H1 (cell line): Measurements from ENCODE around the gene NEMF. TPM values are rescaled to one million over a fixed set of nuclear protein-coding genes. Genes with fewer than 3 reads are reported as not detected.

Experiments used
- CTCF ChIA-PET: fragments of 300-600 bp; sonication (Branson Sonifier 250); formaldehyde crosslinking; loops from one replicate; lab custom pipeline; 2021; ENCODE audit not compliant: partially characterized antibody; lab: Charles Lee
- POLR2A ChIA-PET: fragments of 300-600 bp; sonication (Branson Sonifier 250); formaldehyde crosslinking; loops from one replicate; lab custom pipeline; 2021; ENCODE audit warnings: inconsistent platforms; ENCODE audit not compliant: partially characterized antibody; lab: Charles Lee
- DNase-seq, 2 experiments: peaks; one replicate each; pipeline versions ENCODE4 v3.0.0 to v3.0.0-alpha.2; 2010 to 2022; ENCODE audit warnings: low spot score in 2 of 2, low read depth in 1 of 2, mixed read lengths in 1 of 2
- FAIRE-seq: peaks from 2 replicates; lab custom pipeline; 2011; peaks lifted over from hg19 to GRCh38; lab: Jason Lieb, UNC
- H2AFZ ChIP-seq: 2 replicates; pipeline ENCODE4 v1.8.1; 2012; ENCODE audit warnings: low read length, inconsistent platforms
- H2AK5ac ChIP-seq: 2 replicates; pipeline ENCODE4 v1.6.1; 2013; ENCODE audit warnings: low read depth, low read length
- H2BK120ac ChIP-seq: replicated peaks from 2 replicates; pipeline ENCODE3; 2013; ENCODE audit warnings: low read depth, low read length, inconsistent platforms
- H2BK12ac ChIP-seq: 2 replicates; pipeline ENCODE4 v1.6.1; 2013; ENCODE audit warnings: low read depth, low read length
- H2BK15ac ChIP-seq: 2 replicates; pipeline ENCODE4 v1.6.1; 2013; ENCODE audit warnings: low read length
- H2BK20ac ChIP-seq: 2 replicates; pipeline ENCODE4 v1.6.1; 2013; ENCODE audit warnings: low read length
- H2BK5ac ChIP-seq: 2 replicates; pipeline ENCODE4 v1.6.1; 2013; ENCODE audit warnings: low read depth, low read length
- H3K14ac ChIP-seq: 2 replicates; pipeline ENCODE4 v1.6.1; 2013; ENCODE audit warnings: inconsistent platforms; ENCODE audit not compliant: insufficient read length
- H3K18ac ChIP-seq: 2 replicates; pipeline ENCODE4 v1.6.1; 2013; ENCODE audit warnings: low read length; ENCODE audit errors: extremely low read depth
- H3K23ac ChIP-seq: 2 replicates; pipeline ENCODE4 v1.6.1; 2013; ENCODE audit warnings: inconsistent platforms; ENCODE audit not compliant: insufficient read length
- H3K23me2 ChIP-seq: 2 replicates; pipeline ENCODE4 v1.6.1; 2013; ENCODE audit warnings: low read depth, low read length
- H3K27ac ChIP-seq: 2 replicates; pipeline ENCODE4 v1.6.1; 2011; ENCODE audit warnings: low read depth, low read length, inconsistent platforms
- H3K27me3 ChIP-seq, 4 experiments: replicated peaks in 1 of 4; 1 replicate in 1 of 4; 2 replicates in 3 of 4; pipeline versions ENCODE4 v1.6.1 to v1.8.1; 2011 to 2013; ENCODE audit warnings: low read length in 3 of 4, mild to moderate bottlenecking in 3 of 4, inconsistent platforms in 2 of 4, mixed read lengths in 2 of 4, moderate library complexity in 1 of 4; ENCODE audit not compliant: control insufficient read depth in 3 of 4, insufficient read depth in 3 of 4; ENCODE audit errors: extremely low read depth in 1 of 4
- H3K36me3 ChIP-seq, 4 experiments: 2 replicates each; pipeline versions ENCODE4 v1.6.1 to v1.8.1; 2011 to 2013; ENCODE audit warnings: mild to moderate bottlenecking in 4 of 4, low read length in 3 of 4, moderate library complexity in 2 of 4, control low read depth in 1 of 4, inconsistent platforms in 1 of 4; ENCODE audit not compliant: insufficient read depth in 4 of 4, control insufficient read depth in 2 of 4
- H3K4ac ChIP-seq: replicated peaks from 2 replicates; pipeline ENCODE3; 2013; ENCODE audit warnings: low read length, low read depth, mixed read lengths, inconsistent platforms; ENCODE audit not compliant: insufficient read length
- H3K4me1 ChIP-seq, 4 experiments: replicated peaks in 1 of 4; 1 replicate in 1 of 4; 2 replicates in 3 of 4; pipeline versions ENCODE4 v1.6.1 to v1.8.1; 2011 to 2013; ENCODE audit warnings: low read length in 3 of 4, inconsistent platforms in 2 of 4, mixed read lengths in 1 of 4; ENCODE audit not compliant: insufficient read depth in 4 of 4, control insufficient read depth in 3 of 4
- H3K4me2 ChIP-seq, 2 experiments: 2 replicates each; pipeline versions ENCODE4 v1.6.1 to v1.8.1; 2011 to 2013; ENCODE audit warnings: low read depth in 2 of 2, low read length in 2 of 2, control low read depth in 1 of 2, inconsistent platforms in 1 of 2, mild to moderate bottlenecking in 1 of 2; ENCODE audit not compliant: insufficient read depth in 1 of 2
- H3K4me3 ChIP-seq, 4 experiments: fragments of 200-600, 300-600 bp in 1 of 4; sonication (generic), shearing (Covaris generic), sonication (Bioruptor Twin) in 1 of 4; 2 replicates each; pipeline versions ENCODE4 v1.5.1 to v1.8.1; 2011 to 2016; ENCODE audit warnings: low read length in 4 of 4, low read depth in 3 of 4, control low read depth in 2 of 4, inconsistent platforms in 2 of 4, mild to moderate bottlenecking in 2 of 4, mixed read lengths in 1 of 4, moderate library complexity in 1 of 4; ENCODE audit not compliant: insufficient read depth in 2 of 4; ENCODE audit errors: extremely low read depth in 1 of 4
- H3K56ac ChIP-seq: replicated peaks from 2 replicates; pipeline ENCODE3; 2013; ENCODE audit warnings: low read depth, mild to moderate bottlenecking, mixed read lengths, low read length, inconsistent platforms; ENCODE audit not compliant: insufficient read length
- H3K79me1 ChIP-seq: 2 replicates; pipeline ENCODE4 v1.6.1; 2013; ENCODE audit warnings: low read depth, low read length, control low read depth
- H3K79me2 ChIP-seq, 2 experiments: 2 replicates each; pipeline versions ENCODE4 v1.6.1 to v1.8.1; 2012 to 2013; ENCODE audit warnings: low read length in 2 of 2, mild to moderate bottlenecking in 2 of 2, inconsistent platforms in 1 of 2; ENCODE audit not compliant: insufficient read depth in 2 of 2, control insufficient read depth in 1 of 2
- H3K9ac ChIP-seq, 4 experiments: replicated peaks in 1 of 4; 1 replicate in 1 of 4; 2 replicates in 3 of 4; pipeline versions ENCODE4 v1.6.1 to v1.8.1; 2011 to 2013; ENCODE audit warnings: low read depth in 3 of 4, low read length in 3 of 4, control low read depth in 2 of 4, mild to moderate bottlenecking in 2 of 4, moderate library complexity in 2 of 4, inconsistent platforms in 1 of 4; ENCODE audit errors: extremely low read depth in 1 of 4
- H3K9me3 ChIP-seq, 2 experiments: 2 replicates each; pipeline versions ENCODE4 v1.6.1 to v1.8.1; 2012 to 2013; ENCODE audit warnings: mild to moderate bottlenecking in 2 of 2, moderate library complexity in 2 of 2, control low read depth in 1 of 2, inconsistent platforms in 1 of 2, low read depth in 1 of 2, low read length in 1 of 2, mixed read lengths in 1 of 2; ENCODE audit not compliant: insufficient read depth in 2 of 2
- H4K20me1 ChIP-seq, 2 experiments: replicated peaks in 1 of 2; 2 replicates each; pipeline versions ENCODE3 to v1.8.1; 2011 to 2013; ENCODE audit warnings: inconsistent platforms in 2 of 2, low read length in 2 of 2, mild to moderate bottlenecking in 1 of 2; ENCODE audit not compliant: insufficient read depth in 2 of 2, control insufficient read depth in 1 of 2
- H4K5ac ChIP-seq: 2 replicates; pipeline ENCODE4 v1.6.1; 2013; ENCODE audit warnings: low read length, low read depth, mixed read lengths, inconsistent platforms; ENCODE audit not compliant: insufficient read length
- H4K8ac ChIP-seq: 2 replicates; pipeline ENCODE4 v1.8.0; 2013; ENCODE audit warnings: mild to moderate bottlenecking, moderate library complexity, low read length, inconsistent platforms; ENCODE audit not compliant: insufficient read depth; ENCODE audit errors: extremely low read depth
- H4K91ac ChIP-seq: replicated peaks from 2 replicates; pipeline ENCODE3; 2013; ENCODE audit warnings: low read length, mixed read lengths, inconsistent platforms; ENCODE audit not compliant: insufficient read length
- ASH2L ChIP-seq: fragments of 200-600, 300-600 bp; sonication (generic); IDR thresholded peaks from one replicate; pipeline ENCODE4 v1.7.1; 2017; ENCODE audit warnings: low read length
- BCL11A ChIP-seq, 2 experiments: IDR thresholded peaks; one replicate each; pipeline ENCODE4 v1.6.1; 2011; ENCODE audit warnings: low read depth in 2 of 2, low read length in 2 of 2, mild to moderate bottlenecking in 2 of 2
- CHD1 ChIP-seq: IDR thresholded peaks from 2 replicates; pipeline ENCODE4 v1.6.1; 2012; ENCODE audit warnings: low read depth, low read length, improper control_type of control experiment
- CHD2 ChIP-seq: IDR thresholded peaks from 2 replicates; pipeline ENCODE4 v1.6.1; 2012; ENCODE audit warnings: low read length, improper control_type of control experiment
- CTCF ChIP-seq, 3 experiments: IDR thresholded peaks; 1 replicate in 2 of 3; 2 replicates in 1 of 3; pipeline versions ENCODE4 v1.5.1 to v1.6.1; 2011; ENCODE audit warnings: low read length in 3 of 3, mild to moderate bottlenecking in 3 of 3, inconsistent platforms in 2 of 3, low read depth in 1 of 3, moderate library complexity in 1 of 3; ENCODE audit not compliant: insufficient read depth in 1 of 3; ENCODE audit errors: control extremely low read depth in 1 of 3
- KDM1A ChIP-seq: fragments of 200-600, 300-600 bp; sonication (generic); IDR thresholded peaks from 2 replicates; pipeline ENCODE4 v1.7.1; 2016; ENCODE audit warnings: mild to moderate bottlenecking, low read length, borderline replicate concordance
- KDM5A ChIP-seq: fragments of 200-600 bp; IDR thresholded peaks from 2 replicates; pipeline ENCODE4 v1.7.1; 2012; ENCODE audit warnings: mild to moderate bottlenecking, low read length, inconsistent platforms, mixed read lengths
- MAFK ChIP-seq: IDR thresholded peaks from 2 replicates; pipeline ENCODE4 v1.6.1; 2012; ENCODE audit warnings: low read depth, mild to moderate bottlenecking, improper control_type of control experiment, low read length
- POLR2A ChIP-seq, 2 experiments: IDR thresholded peaks; 1 replicate in 1 of 2; 2 replicates in 1 of 2; pipeline ENCODE4 v1.6.1; 2011; ENCODE audit warnings: low read depth in 2 of 2, low read length in 2 of 2, mild to moderate bottlenecking in 2 of 2; ENCODE audit errors: control extremely low read depth in 1 of 2
- SP4 ChIP-seq: IDR thresholded peaks from 2 replicates; pipeline ENCODE4 v1.6.1; 2012; ENCODE audit warnings: low read length, inconsistent platforms
- TCF12 ChIP-seq: IDR thresholded peaks from 2 replicates; pipeline ENCODE4 v1.6.1; 2011; ENCODE audit warnings: low read depth, mild to moderate bottlenecking, low read length
- WGBS, 2 experiments: shearing (Covaris generic) in 1 of 2; methylation state at CpG; one replicate each; pipeline versions ENCODE4 v1.1.6 to v1.1.7; 2013 to 2015; ENCODE audit warnings: low lambda C conversion rate in 2 of 2, mixed read lengths in 2 of 2, inconsistent platforms in 1 of 2, low coverage in 1 of 2, missing lambda C conversion rate in 1 of 2; ENCODE audit not compliant: insufficient replicate concordance in 2 of 2, insufficient coverage in 1 of 2, insufficient read length in 1 of 2; ENCODE audit errors: extremely low coverage in 1 of 2, missing lambda C conversion rate in 1 of 2; 5-methylcytosine and 5-hydroxymethylcytosine counted together
- polyA plus RNA-seq, 7 experiments: library from polyadenylated mRNA; depleted of rRNA in 3 of 7; stranded (reverse) in 5 of 7; unstranded in 2 of 7; fragments of >200 nt in 5 of 7; fragments of 200-250 nt in 2 of 7; gene quantifications; 1 replicate in 5 of 7; 2 replicates in 1 of 7; 4 replicates in 1 of 7; pipeline versions ENCODE4 v1.2.1 to v1.2.3, GENCODE V29; 2011 to 2013; ENCODE audit warnings: missing spikeins in 2 of 7, mixed read lengths in 2 of 7
- total RNA-seq: library from RNA; stranded (reverse); fragmentation: NEBNext Ultra II Directional; extraction: Animal tissue kit (Norgen Biotek cat#: 25700); gene quantifications from 2 replicates; pipeline ENCODE4 v1.2.1, GENCODE V29; 2021

Gene NEMF
- total and polyA plus RNA-seq, 2 of the 8 experiments (the other 6 are each of a cell fraction or from before 2014, with no cell fraction given): 8.3 to 45.5 TPM

- DNase-seq: no peak
- TF ChIP-seq POLR2A (IDR thresholded peaks at IDR 0.05; ENCODE audit: control extremely low read depth in 1 of 2, low read depth in 2 of 2, low read length in 2 of 2) (no peak), CHD1 (no peak), MAFK (no peak), ASH2L (no peak), CHD2 (no peak), CTCF (IDR thresholded peaks at IDR 0.05; ENCODE audit: control extremely low read depth in 1 of 3, insufficient read depth in 1 of 3, low read depth in 1 of 3, low read length in 3 of 3) (no peak), SP4 (no peak), KDM1A (no peak), KDM5A (no peak), BCL11A (IDR thresholded peaks at IDR 0.05; ENCODE audit: low read depth in 2 of 2, low read length in 2 of 2) (no peak), TCF12 (no peak)
Measured at GRCh38 chr14:49851813-49852212, 775 bp downstream of the NEMF start.

More at GRCh38 chr14:49851813-49852212, 775 bp downstream of the NEMF start:
- peaks cover 0 to 16% (median 7%) of the 10 kb centered on the region in 4 experiments; a peak in 4 of 8 replicates for H3K36me3 ChIP-seq
- H3K4me3 ChIP-seq: peak overlapping the region; percentile 85 to 96 (median 95)
- no peak overlapping the region for H4K5ac ChIP-seq
- no peaks in the 10 kb centered on the region for H3K4me1 ChIP-seq
- H3K27me3 ChIP-seq: no peaks in the 10 kb centered on the region
- no peak overlapping the region for H3K14ac ChIP-seq
- peaks cover 2% of the 10 kb centered on the region; the same call in 1 of the 2 replicates for H3K23me2 ChIP-seq
- no peaks in the 10 kb centered on the region for H3K79me1 ChIP-seq
- peak overlapping the region; percentile 74; the same call in 1 of the 2 replicates for H2AFZ ChIP-seq
- no peak for FAIRE-seq
- no peak overlapping the region for H2BK15ac ChIP-seq
- H3K27ac ChIP-seq: no peak overlapping the region
- H4K20me1 ChIP-seq: no peaks in the 10 kb centered on the region
- H3K4me2 ChIP-seq: peak overlapping the region; percentile 74 to 81
- H3K23ac ChIP-seq: no peak overlapping the region
- H2BK120ac ChIP-seq: no peak overlapping the region
- H3K79me2 ChIP-seq: peaks cover 4 to 26% of the 10 kb centered on the region in 2 experiments; a peak in 2 of 4 replicates
- no peak overlapping the region for H3K18ac ChIP-seq
- no peak overlapping the region for H2BK12ac ChIP-seq
- no peak overlapping the region for H3K4ac ChIP-seq
- no peak overlapping the region for H4K91ac ChIP-seq
- POLR2A ChIA-PET: interaction anchor here (1.0 to 2.1 kb wide), 17 partner anchors 11 to 380 kb away, joined by 3 to 39 read pairs (median 5); partner anchors contain the start of genes ARF6, KLHDC2, LRR1 and RPL36AL
- H4K8ac ChIP-seq: no peak overlapping the region
- no peak overlapping the region for H2BK5ac ChIP-seq
- CTCF ChIA-PET: interaction anchor here (0.7 to 5.9 kb wide), 16 partner anchors 10 to 541 kb away, joined by 3 to 79 read pairs (median 5); partner anchors contain the start of genes DNAAF2 and KLHDC2
- H3K9ac ChIP-seq: peak overlapping the region; percentile 92 to 95 (median 93); a peak in 5 of 7 replicates
- no peak overlapping the region for H2BK20ac ChIP-seq
- H3K56ac ChIP-seq: no peak overlapping the region
- whole genome bisulfite sequencing, 2 experiments: 38% methylated on average over 7 of the region's 7 CpGs; no CpG with 5 or more reads in 1 of the 2 experiments
- H3K9me3 ChIP-seq: no peaks in the 10 kb centered on the region
- H2AK5ac ChIP-seq: no peak overlapping the region
